Endothelial cell of coronary artery (primary cell): ENCODE data around the gene SMC5. TPM values are rescaled to one million over a fixed set of nuclear protein-coding genes. Genes with fewer than 3 reads are reported as not detected.

Experiments used
- total RNA-seq: library from RNA; depleted of rRNA; stranded (reverse); fragments of >200 nt; gene quantifications from 2 replicates; pipeline ENCODE4 v1.2.3, GENCODE V29; 2014

Gene SMC5
- 20.9 and 28.1 TPM in 2 replicates for total RNA-seq

DNA sequence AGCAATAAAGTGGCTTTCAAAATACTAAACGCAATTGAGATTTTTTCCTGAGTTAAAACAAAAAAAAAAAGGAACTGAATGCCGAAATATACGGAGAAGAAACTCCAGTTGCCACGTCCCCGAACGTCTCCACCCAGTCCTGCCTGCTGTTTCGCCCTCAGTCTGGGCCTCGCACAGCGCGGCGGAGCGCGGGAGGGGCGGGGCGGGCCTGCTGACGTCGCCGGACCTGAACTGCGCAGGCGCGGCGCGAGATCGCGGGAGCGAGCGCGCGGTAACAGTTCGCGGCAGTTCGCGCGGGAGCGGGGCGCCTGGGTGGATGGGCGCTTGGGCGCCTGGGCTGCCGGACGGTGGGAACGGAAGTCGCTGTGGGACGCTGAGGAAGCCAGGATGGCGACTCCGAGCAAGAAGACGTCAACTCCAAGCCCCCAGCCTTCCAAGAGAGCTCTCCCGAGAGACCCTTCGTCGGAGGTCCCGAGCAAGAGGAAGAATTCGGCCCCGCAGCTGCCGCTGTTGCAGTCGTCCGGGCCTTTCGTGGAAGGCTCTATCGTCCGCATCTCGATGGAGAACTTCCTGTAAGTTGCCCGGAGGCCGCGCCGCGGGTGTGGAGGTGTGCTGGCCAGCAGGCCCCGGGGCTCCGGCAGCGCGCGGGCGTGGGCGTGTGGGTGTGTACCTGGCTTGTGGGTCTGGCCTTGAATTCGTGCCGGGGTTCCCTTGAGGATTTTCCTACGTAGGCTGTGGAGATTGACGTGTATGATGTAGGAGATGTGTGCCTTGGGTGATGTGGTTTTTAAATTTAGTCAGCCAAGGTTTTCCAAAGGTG, at the start of gene SMC5:
Gene SMC5, plus strand, starts transcription at position 287 of the 820 bp plus-strand sequence. Its CDS starts 101 bp downstream, at position 388.

Other genes starting within 250 kb of the SMC5 start
- gene MAMDC2, start 215.1 kb upstream of the SMC5 start, total RNA-seq, result 3.0 and 10.2 TPM in 2 replicates
- gene KLF9, start 155.7 kb downstream of the SMC5 start, total RNA-seq, result 14.4 and 37.5 TPM in 2 replicates